Esophagus muscularis mucosa (tissue), 4 donors: ENCODE data around the gene LENEP. TPM values are rescaled to one million over a fixed set of nuclear protein-coding genes. Genes with fewer than 3 reads are reported as not detected.

Source experiments
- DNase-seq: peaks from one replicate; pipeline ENCODE4 v3.0.0-alpha.2; 2017; ENCODE audit errors: extremely low spot score
- H3K27ac ChIP-seq, 4 donors: fragments of 200-600 bp; sonication (generic); replicated peaks in 1 of 4; 1 replicate in 3 of 4; 2 replicates in 1 of 4; pipeline ENCODE4 v1.5.1; 2016 to 2019; ENCODE audit warnings: mild to moderate bottlenecking in 1 of 4
- H3K27me3 ChIP-seq, 4 donors: fragments of 200-600 bp; sonication (generic); one replicate each; pipeline versions ENCODE4 v1.5.1 to v1.6.0; 2016 to 2019
- H3K36me3 ChIP-seq, 4 donors: fragments of 200-600 bp; sonication (generic); one replicate each; pipeline ENCODE4 v1.5.1; 2016 to 2019
- H3K4me1 ChIP-seq, 4 donors: fragments of 200-600 bp; sonication (generic); one replicate each; pipeline ENCODE4 v1.5.1; 2016 to 2019
- H3K4me3 ChIP-seq, 4 donors: fragments of 200-600 bp; sonication (generic); 1 replicate in 2 of 4; 2 replicates in 2 of 4; pipeline ENCODE4 v1.5.1; 2016 to 2019; ENCODE audit warnings: mild to moderate bottlenecking in 4 of 4, moderate library complexity in 1 of 4
- H3K9me3 ChIP-seq, 4 donors: fragments of 200-600 bp; sonication (generic); 1 replicate in 3 of 4; 2 replicates in 1 of 4; pipeline ENCODE4 v1.5.1; 2016 to 2019
- EP300 ChIP-seq: sonication (generic); formaldehyde crosslinking; IDR thresholded peaks from one replicate; pipeline ENCODE4 v1.6.1; 2017; ENCODE audit warnings: antibody characterized with exemption
- POLR2A ChIP-seq: fragments of 450-650 bp; IDR thresholded peaks from one replicate; pipeline ENCODE4 v1.6.1; 2017; ENCODE audit warnings: antibody characterized with exemption, moderate library complexity, mild to moderate bottlenecking, low read depth
- POLR2AphosphoS5 ChIP-seq, 2 donors: sonication (generic); formaldehyde crosslinking; IDR thresholded peaks; one replicate each; pipeline ENCODE4 v1.6.1; 2017; ENCODE audit warnings: antibody characterized with exemption in 2 of 2
- WGBS: methylation state at CpG from one replicate; pipeline ENCODE4 v1.1.5; 2018; 5-methylcytosine and 5-hydroxymethylcytosine counted together
- intact Hi-C: fragments of 100-400 bp; cut with DNase I; formaldehyde crosslinking; loops from one replicate; pipeline ENCODE4 v1.15.1; 2023
- total RNA-seq, 4 donors: library from RNA; depleted of rRNA; stranded (reverse); fragments of >200 nt; gene quantifications; one replicate each; pipeline versions ENCODE4 v1.1.0 to v1.2.1, GENCODE V29; 2016
- TF ChIP-seq, protein P1 (sequence below), 3 experiments: fragments of 200-600 bp in 2 of 3; fragments of 450-650 bp in 1 of 3; sonication (generic) in 2 of 3; IDR thresholded peaks; one replicate each; pipeline ENCODE4 v1.5.1; 2017 to 2019; ENCODE audit warnings: antibody characterized with exemption in 3 of 3, mild to moderate bottlenecking in 2 of 3, moderate library complexity in 1 of 3

Gene LENEP
- total RNA-seq, 4 donors from 2014 or later, result not detected

GRCh38 chr1:155038602-155039307, 45.4 kb downstream of the LENEP start:
- Histone ChIP-seq H3K4me1 (peaks cover 4 to 13% (median 11%) of the 10 kb centered on the region in 4 donors), H3K9me3 (no peaks in the 10 kb centered on the region), H3K27me3 (no peaks in the 10 kb centered on the region), H3K36me3 (no peaks in the 10 kb centered on the region), H3K27ac (no peak overlapping the region), H3K4me3 (no peak overlapping the region)
- intact Hi-C loops, result no loop called here
- no peak for DNase-seq
- WGBS, result 31% methylated on average over 8 of the region's 8 CpGs
- TF ChIP-seq POLR2A (no peak), POLR2AphosphoS5 (IDR thresholded peaks at IDR 0.05) (no peak), EP300 (no peak)
- TF ChIP-seq, protein P1, sequence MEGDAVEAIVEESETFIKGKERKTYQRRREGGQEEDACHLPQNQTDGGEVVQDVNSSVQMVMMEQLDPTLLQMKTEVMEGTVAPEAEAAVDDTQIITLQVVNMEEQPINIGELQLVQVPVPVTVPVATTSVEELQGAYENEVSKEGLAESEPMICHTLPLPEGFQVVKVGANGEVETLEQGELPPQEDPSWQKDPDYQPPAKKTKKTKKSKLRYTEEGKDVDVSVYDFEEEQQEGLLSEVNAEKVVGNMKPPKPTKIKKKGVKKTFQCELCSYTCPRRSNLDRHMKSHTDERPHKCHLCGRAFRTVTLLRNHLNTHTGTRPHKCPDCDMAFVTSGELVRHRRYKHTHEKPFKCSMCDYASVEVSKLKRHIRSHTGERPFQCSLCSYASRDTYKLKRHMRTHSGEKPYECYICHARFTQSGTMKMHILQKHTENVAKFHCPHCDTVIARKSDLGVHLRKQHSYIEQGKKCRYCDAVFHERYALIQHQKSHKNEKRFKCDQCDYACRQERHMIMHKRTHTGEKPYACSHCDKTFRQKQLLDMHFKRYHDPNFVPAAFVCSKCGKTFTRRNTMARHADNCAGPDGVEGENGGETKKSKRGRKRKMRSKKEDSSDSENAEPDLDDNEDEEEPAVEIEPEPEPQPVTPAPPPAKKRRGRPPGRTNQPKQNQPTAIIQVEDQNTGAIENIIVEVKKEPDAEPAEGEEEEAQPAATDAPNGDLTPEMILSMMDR (IDR thresholded peaks at IDR 0.05), result no peak

DNA sequence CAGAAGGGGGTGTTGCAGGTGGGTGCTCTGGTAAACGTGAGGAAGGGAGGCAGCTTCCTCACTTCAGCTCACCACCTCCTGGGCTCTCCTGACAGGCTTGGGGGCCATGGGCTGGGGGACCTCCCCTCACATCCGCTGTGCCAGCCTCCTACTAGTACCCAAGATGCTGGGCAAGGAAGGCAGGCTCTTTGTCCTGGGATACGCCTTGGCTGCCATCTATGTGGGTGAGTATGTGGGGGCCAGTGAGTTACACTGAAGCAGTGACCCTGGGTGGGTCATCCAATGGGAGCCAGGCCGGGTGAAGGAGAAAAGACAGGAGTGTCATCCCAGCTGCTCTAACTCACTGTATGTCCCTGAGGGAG, 45.9 kb downstream of the LENEP start:
- no peaks in the 10 kb centered on the region for H3K36me3 ChIP-seq
- DNase-seq, result no peak
- 67% methylated on average over 2 of the region's 4 CpGs for WGBS
- TF ChIP-seq EP300, result no peak
- TF ChIP-seq, protein P1 (IDR thresholded peaks at IDR 0.05), result no peak
- no peak for TF ChIP-seq POLR2AphosphoS5 (IDR thresholded peaks at IDR 0.05)
- H3K4me1 ChIP-seq, result peaks cover 4 to 13% (median 11%) of the 10 kb centered on the region in 4 donors
- no peaks in the 10 kb centered on the region for H3K27me3 ChIP-seq
- intact Hi-C loops, result no loop called here
- no peaks in the 10 kb centered on the region for H3K9me3 ChIP-seq
- no peak overlapping the region for H3K27ac ChIP-seq
- no peak overlapping the region for H3K4me3 ChIP-seq

DNA sequence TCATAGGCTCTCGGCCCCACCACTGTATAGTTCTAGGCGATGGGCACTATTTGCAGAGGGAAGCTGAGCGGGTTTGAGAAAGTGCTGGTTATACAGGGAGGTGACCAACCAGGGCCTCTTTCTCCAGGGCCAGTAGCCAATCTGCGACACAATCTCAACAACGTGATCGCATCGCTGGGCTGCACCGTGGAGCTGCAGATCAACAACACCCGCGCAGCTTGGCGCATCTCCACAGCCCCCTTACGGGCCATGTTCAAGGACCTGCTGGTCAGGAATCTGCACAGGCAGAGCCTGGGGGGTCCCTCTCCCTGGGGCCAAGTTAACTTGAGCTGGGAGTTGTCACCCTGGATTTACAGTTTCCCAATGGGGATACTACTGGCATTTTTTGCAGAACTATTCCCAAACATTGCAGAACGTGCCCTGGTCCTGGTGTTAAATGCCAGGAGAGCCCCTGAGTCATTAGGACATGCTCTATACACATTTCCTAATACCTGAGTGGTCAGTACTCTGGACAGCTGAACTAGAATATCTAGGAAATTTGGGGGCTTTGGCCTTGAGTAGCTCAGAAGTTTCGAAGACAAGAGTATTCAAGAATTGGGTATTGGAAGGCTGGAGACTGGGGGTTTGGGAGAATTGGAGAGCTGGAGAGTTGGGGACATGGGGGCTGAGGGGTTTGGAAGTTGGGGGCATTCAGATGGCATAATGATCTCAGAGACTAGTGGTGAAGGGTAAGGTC, 47.1 kb downstream of the LENEP start:
- Histone ChIP-seq H3K27me3 (no peaks in the 10 kb centered on the region), H3K9me3 (no peaks in the 10 kb centered on the region), H3K4me1 (peaks cover 9 to 22% (median 21%) of the 10 kb centered on the region in 4 donors), H3K36me3 (no peaks in the 10 kb centered on the region), H3K27ac (no peak overlapping the region), H3K4me3 (no peak overlapping the region)
- WGBS, result 91% methylated on average over 14 of the region's 14 CpGs
- intact Hi-C loops, result no loop called here
- TF ChIP-seq, protein P1 (IDR thresholded peaks at IDR 0.05), result no peak
- TF ChIP-seq EP300 (no peak), POLR2AphosphoS5 (IDR thresholded peaks at IDR 0.05) (no peak), POLR2A (no peak)
- DNase-seq, result no peak

DNA sequence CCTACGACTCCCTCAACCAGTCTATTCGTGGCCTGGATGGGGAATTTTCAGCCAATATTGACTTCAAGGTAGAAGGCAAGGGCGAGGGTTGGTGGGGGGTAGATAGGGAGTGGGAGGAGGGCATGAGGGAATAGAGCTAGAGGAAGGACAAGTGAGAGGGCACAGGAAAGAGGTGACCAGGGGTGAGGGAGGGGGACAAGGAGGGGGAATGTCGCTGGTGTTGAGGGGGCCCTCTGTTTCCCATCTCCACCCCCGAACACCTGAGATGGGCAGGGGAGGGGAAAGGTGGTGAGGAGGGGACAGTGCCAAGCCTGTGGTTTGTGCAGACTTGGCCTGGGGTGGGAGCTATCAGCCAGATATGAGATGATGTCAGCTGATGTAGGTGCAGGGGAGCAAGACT, 49.4 kb downstream of the LENEP start:
- 85% methylated on average over 5 of the region's 5 CpGs for WGBS
- Histone ChIP-seq H3K27me3 (no peaks in the 10 kb centered on the region), H3K4me1 (peaks cover 9 to 22% (median 20%) of the 10 kb centered on the region in 4 donors), H3K9me3 (no peaks in the 10 kb centered on the region), H3K36me3 (no peaks in the 10 kb centered on the region), H3K4me3 (no peak overlapping the region), H3K27ac (no peak overlapping the region)
- no peak for DNase-seq
- intact Hi-C loops, result no loop called here
- TF ChIP-seq, protein P1 (IDR thresholded peaks at IDR 0.05), result no peak
- TF ChIP-seq EP300 (no peak), POLR2AphosphoS5 (IDR thresholded peaks at IDR 0.05) (no peak), POLR2A (no peak)
